NCI-H1417 treated with DMSO at 0.1 percent for 48 hours (cell line): Measurements from ENCODE around the gene TARS3.

Source experiments
- DNase-seq: peaks from one replicate; lab custom pipeline; 2025; lab: John Stamatoyannopoulos, UW

TARS3 gene

DNA sequence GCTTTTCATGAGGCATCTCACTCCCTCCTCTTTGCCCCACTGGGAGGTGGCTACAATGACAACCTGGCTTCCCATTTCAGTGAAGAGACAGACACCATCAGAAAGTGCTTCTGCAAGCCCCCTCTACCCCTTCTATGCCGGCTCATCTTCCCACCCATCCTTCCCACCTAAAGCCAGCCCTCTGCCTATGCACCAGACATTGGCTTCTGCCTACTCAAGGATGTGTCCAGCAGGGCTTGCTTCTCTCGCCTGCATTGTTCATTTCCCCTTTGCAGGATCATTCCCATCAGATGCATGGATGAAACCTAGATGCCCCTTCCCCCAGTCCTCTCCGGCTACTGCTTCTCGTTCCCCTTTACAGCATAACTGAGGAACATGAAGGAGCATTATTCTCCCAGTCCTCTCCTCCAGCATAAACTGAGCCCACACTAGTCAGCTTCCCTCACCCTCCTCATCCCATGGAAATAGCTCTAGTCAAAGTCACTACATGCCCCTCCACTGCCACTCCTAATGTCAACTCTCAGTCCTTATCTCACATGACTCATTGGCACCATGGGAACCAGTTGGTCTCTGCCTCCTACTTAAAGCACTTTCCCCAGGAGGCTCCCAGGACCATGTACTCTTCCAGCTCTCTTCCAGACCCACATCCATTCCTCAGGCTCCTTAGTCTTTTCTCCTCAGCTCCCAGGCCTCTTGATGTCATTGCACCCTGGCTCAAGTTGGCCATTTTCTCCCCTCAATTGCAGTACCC is 120.0 kb downstream of the TARS3 start:
- no peak for DNase-seq
